Astrocyte of the cerebellum (primary cell): Measurements from ENCODE around the gene WLS.

ENCODE experiments used
- DNase-seq: peaks from one replicate; pipeline ENCODE4 v3.0.0-alpha.2; 2011; ENCODE audit warnings: low read depth
- H3K4me3 ChIP-seq: 2 replicates; pipeline ENCODE4 v1.5.1; 2011; ENCODE audit warnings: mild to moderate bottlenecking, low read depth, low read length, moderate library complexity
- CTCF ChIP-seq: IDR thresholded peaks from 2 replicates; pipeline ENCODE4 v1.5.1; 2012; ENCODE audit warnings: low read length, low read depth, moderate library complexity, mild to moderate bottlenecking; ENCODE audit errors: missing control alignments
- in situ Hi-C: cut with HindIII; loops from 2 replicates; pipeline ENCODE4 v1.10.0; 2017; ENCODE audit warnings: low sequenced_read_pairs

WLS gene

GRCh38 chr1:68144856-68145255 is 87.5 kb downstream of the WLS start:
- no peak overlapping the region for H3K4me3 ChIP-seq
- TF ChIP-seq CTCF, result no peak
- in situ Hi-C loops, result loop anchor here (25.0 kb wide), 1 partner anchor 192 kb away; no protein-coding TSS in a partner anchor
- DNase-seq, result no peak

GRCh38 chr1:68143633-68144032 is 88.7 kb downstream of the WLS start:
- no peak for TF ChIP-seq CTCF
- in situ Hi-C loops, result loop anchor here (25.0 kb wide), 1 partner anchor 194 kb away; no protein-coding TSS in a partner anchor
- no peak overlapping the region for H3K4me3 ChIP-seq
- no peak for DNase-seq

- in situ Hi-C loops, result loop anchor here (25.0 kb wide), 1 partner anchor 195 kb away; no protein-coding TSS in a partner anchor
- no peak overlapping the region for H3K4me3 ChIP-seq
- DNase-seq, result no peak
- no peak for TF ChIP-seq CTCF
Measured at GRCh38 chr1:68142461-68142860, 89.9 kb downstream of the WLS start.

GRCh38 chr1:68142036-68142435 is 90.3 kb downstream of the WLS start:
- H3K4me3 ChIP-seq, result no peak overlapping the region
- no peak for DNase-seq
- in situ Hi-C loops, result loop anchor here (25.0 kb wide), 1 partner anchor 195 kb away; no protein-coding TSS in a partner anchor
- no peak for TF ChIP-seq CTCF

- no peak overlapping the region for H3K4me3 ChIP-seq
- TF ChIP-seq CTCF, result no peak
- in situ Hi-C loops, result loop anchor here (25.0 kb wide), 1 partner anchor 196 kb away; no protein-coding TSS in a partner anchor
- peak; percentile 70 for DNase-seq
Measured at GRCh38 chr1:68141071-68142021, 91.0 kb downstream of the WLS start.

- DNase-seq, result no peak
- H3K4me3 ChIP-seq, result no peak overlapping the region
- TF ChIP-seq CTCF, result no peak
- in situ Hi-C loops, result loop anchor here (25.0 kb wide), 1 partner anchor 197 kb away; no protein-coding TSS in a partner anchor
Measured at GRCh38 chr1:68140536-68140935, 91.8 kb downstream of the WLS start.
